Fibroblast of lung (primary cell): ENCODE data around the gene ATG7.

Experiments used
- CTCF ChIP-seq, 2 donors: IDR thresholded peaks in 1 of 2; conservative IDR thresholded peaks in 1 of 2; 1 replicate in 1 of 2; 2 replicates in 1 of 2; pipeline ENCODE4 v1.5.1; 2011 to 2012; ENCODE audit warnings: low read length in 2 of 2, control low read depth in 1 of 2, inconsistent platforms in 1 of 2, low read depth in 1 of 2, mild to moderate bottlenecking in 1 of 2
- EZH2 ChIP-seq: IDR thresholded peaks from 2 replicates; pipeline ENCODE4 v1.5.1; 2012; ENCODE audit warnings: low read length, control low read depth, mild to moderate bottlenecking; ENCODE audit errors: missing control alignments

GRCh38 chr3:11551036-11551435, 278.8 kb downstream of the ATG7 start:
- no peak for TF ChIP-seq CTCF (conservative IDR thresholded peaks at IDR 0.05 in 1 of 2, IDR thresholded peaks at IDR 0.05 in 1 of 2; ENCODE audit: low read depth in 1 of 2, low read length in 2 of 2)
- TF ChIP-seq EZH2: no peak
